Placental pericyte (primary cell): Measurements from ENCODE around the gene VCY. TPM values are rescaled to one million over a fixed set of nuclear protein-coding genes. Genes with fewer than 3 reads are reported as not detected.

Experiments used
- total RNA-seq: library from RNA; depleted of rRNA; stranded (reverse); fragments of >200 nt; gene quantifications from 2 replicates; pipeline ENCODE4 v1.2.3, GENCODE V29; 2012

Gene VCY
- not detected in 2 replicates for total RNA-seq

DNA sequence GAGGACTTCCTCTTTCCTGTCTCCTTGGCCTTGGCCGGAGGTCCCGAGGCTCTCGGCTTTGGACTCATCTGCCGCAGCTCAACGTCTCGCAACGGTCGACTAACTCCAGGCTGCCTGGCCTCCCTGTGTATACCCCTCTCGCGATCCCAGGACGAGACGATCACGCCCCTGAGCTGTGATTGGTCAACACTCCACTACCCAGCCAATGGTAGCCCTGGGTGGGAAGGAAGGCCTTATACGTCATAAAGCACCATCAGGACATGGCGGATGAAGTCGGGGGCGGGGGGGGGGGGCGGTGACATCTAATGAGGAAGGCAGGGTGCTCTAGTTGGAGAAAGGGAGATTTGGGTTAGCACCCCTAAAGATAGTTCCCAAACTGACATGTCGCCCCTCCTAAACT is at the start of gene VCY:
Gene VCY (minus strand): TSS at position 101 of the 400 bp plus-strand sequence. CDS start 33 bp downstream, at position 68.

Other genes with a start within 250 kb of the VCY start
- gene VCY1B, start 69.8 kb upstream of the VCY start, total RNA-seq: not detected in 2 replicates